Mucosa of stomach (tissue), 1 donor: ENCODE data around the gene GATB.
"Not testable (repeated sequence)": the region's sequence is repeated elsewhere in the genome, so short reads cannot be mapped to it uniquely, and the experiment has no call there.

ENCODE experiments used
- H3K27me3 ChIP-seq: one replicate; pipeline ENCODE4 v1.7.0; 2013; ENCODE audit warnings: mild to moderate bottlenecking, low read length; ENCODE audit not compliant: control insufficient read depth, insufficient read depth
- H3K36me3 ChIP-seq: one replicate; pipeline ENCODE4 v1.7.0; 2013; ENCODE audit warnings: low read length; ENCODE audit not compliant: control insufficient read depth, insufficient read depth
- H3K4me1 ChIP-seq: one replicate; pipeline ENCODE4 v1.7.0; 2013; ENCODE audit warnings: mild to moderate bottlenecking, low read length; ENCODE audit not compliant: control insufficient read depth, insufficient read depth
- H3K4me3 ChIP-seq: one replicate; pipeline ENCODE4 v1.7.0; 2013; ENCODE audit warnings: low read length
- H3K9ac ChIP-seq: one replicate; pipeline ENCODE4 v1.7.0; 2013; ENCODE audit warnings: mild to moderate bottlenecking, low read length, moderate library complexity
- H3K9me3 ChIP-seq: one replicate; pipeline ENCODE4 v1.7.0; 2013; ENCODE audit warnings: mild to moderate bottlenecking, low read length, moderate library complexity; ENCODE audit not compliant: control insufficient read depth
- donor health status: Pancreatic carcinoma.

The GATB gene

DNA sequence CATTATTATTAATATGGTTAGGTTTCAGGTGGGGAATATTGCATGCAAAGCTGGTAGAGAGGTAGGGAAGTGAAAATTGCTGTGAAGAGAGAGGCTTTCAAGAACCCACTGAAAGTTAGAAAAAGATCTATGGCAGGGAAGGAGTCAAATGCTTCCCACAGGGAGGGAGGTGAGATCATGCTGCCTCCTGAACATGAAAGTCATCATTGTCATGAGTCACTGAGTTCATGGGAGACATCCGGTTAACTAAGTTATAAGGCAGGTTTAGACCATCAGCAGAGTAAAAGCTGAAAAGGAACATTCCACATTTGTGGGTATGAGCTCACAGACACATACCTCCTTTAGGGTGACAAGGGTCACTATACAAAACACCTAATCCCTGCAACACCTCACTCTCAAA lies 16.2 kb downstream of the GATB start:
- Histone ChIP-seq H3K4me3 (no peak overlapping the region), H3K9ac (no peak overlapping the region), H3K9me3 (no peaks in the 10 kb centered on the region), H3K4me1 (no peaks in the 10 kb centered on the region), H3K36me3 (no peaks in the 10 kb centered on the region), H3K27me3 (no peaks in the 10 kb centered on the region)

DNA sequence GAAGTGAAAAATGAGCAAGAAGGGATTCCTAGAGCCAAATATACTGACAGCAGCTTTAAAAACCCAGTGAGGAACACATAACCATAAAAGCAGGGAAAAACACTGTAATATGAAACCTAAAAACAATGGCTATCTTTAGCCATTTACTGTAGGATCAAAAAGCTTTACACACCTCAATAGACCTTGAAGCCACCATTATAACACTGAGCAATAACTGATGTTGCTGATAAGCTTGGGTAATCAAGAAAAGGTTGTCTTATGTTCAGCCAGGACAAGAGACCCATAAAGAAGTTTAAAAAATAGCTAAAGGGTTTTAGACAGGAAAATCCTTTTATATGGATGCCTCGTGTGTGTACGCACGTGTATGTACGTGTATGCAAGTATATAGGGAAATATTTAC lies 16.9 kb downstream of the GATB start:
- H3K27me3 ChIP-seq: no peaks in the 10 kb centered on the region
- H3K4me3 ChIP-seq: no peak overlapping the region
- H3K9ac ChIP-seq: no peak overlapping the region
- H3K9me3 ChIP-seq: no peaks in the 10 kb centered on the region
- no peaks in the 10 kb centered on the region for H3K4me1 ChIP-seq
- no peaks in the 10 kb centered on the region for H3K36me3 ChIP-seq

DNA sequence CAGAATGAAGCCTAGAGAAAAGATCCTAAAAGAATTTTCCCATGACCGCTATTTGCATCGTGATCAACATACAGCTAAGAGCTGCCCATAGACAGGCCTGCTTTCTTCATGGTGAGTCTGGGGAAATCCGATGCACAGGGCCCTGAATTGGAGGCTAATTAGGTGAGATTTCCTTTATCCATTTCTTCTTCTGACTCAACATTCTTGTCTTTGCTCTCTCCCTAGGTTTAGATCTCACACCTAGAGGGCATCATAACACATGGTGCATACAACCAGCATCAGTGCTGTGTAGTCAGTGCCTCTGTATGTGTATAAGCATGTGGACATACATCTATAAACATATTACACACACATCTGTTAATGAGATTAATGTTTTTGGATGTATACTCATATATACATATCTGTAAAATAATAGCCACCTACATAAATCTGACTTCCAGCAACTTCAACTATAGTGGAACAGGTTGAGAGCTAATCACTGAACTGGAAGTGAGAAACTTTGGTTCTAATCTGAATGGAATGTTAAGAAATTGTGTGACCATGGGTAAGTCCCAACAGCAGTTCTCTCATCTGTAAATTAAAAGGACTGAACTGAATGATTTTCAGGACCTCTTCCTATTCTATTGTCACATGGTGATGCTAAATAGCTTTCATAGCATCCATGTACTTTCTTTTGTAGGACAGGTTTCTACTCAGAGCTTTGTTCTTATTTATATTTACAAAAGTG lies 17.5 kb downstream of the GATB start:
- H3K9ac ChIP-seq: no peak overlapping the region
- no peaks in the 10 kb centered on the region for H3K9me3 ChIP-seq
- H3K36me3 ChIP-seq: no peaks in the 10 kb centered on the region
- H3K4me3 ChIP-seq: no peak overlapping the region
- no peaks in the 10 kb centered on the region for H3K27me3 ChIP-seq
- H3K4me1 ChIP-seq: no peaks in the 10 kb centered on the region

DNA sequence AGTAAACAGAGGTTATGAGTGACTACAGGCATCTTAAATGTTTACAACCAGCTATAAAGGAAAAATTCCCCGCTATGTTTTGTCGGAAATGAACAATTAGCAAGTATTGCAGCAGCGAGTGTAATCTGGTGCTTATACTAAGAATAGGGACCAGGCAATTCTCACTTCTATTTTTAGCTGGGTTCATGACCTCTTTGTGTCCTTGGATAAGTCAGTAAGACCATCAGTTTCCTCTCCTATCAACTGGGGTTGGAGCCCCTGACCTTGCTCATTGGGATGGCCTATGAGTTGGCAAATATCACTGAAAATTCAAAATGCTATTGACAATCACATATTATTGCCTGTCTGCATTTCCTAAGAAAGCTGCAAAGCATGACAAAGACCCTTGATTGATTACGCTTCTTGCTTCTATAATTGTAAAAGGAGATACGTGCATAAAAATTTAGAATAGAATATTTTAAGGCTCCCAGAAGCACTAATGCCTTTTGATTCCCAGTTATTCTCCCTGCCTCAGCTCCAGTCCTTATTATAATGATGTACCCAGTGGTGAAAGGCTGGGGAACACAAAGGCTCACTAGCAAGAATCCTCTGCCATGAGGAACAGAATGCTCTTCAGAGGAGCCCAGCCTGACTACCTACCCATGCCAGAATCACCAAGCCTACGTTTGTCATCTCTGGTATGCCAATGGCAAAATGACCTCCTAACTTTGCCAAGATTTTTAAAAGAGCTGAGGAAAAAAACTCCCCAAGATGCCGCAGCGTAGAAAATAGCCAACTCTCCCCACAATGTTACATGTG lies 21.9 kb downstream of the GATB start:
- no peaks in the 10 kb centered on the region for H3K4me1 ChIP-seq
- no peak overlapping the region for H3K4me3 ChIP-seq
- H3K27me3 ChIP-seq: no peaks in the 10 kb centered on the region
- H3K9me3 ChIP-seq: no peaks in the 10 kb centered on the region
- no peaks in the 10 kb centered on the region for H3K36me3 ChIP-seq
- no peak overlapping the region for H3K9ac ChIP-seq

DNA sequence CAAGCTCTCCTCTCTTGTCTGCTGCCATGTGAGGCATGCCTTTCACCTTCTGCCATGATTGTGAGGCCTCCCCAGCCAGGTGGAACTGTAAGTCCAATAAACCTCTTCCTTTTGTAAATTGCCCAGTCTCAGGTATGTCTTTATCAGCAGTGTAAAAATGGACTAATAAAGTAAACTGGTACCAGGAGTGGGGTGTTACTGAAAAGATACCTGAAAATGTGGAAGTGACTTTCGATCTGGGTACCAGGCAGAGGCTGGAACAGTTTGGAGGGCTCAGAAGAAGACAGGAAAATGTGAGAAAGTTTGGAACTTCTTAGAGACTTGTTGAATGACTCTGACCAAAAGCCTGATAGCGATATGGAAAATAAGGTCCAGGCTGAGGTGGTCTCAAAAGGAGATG lies 24.0 kb downstream of the GATB start:
- not testable (repeated sequence) for H3K27me3 ChIP-seq, H3K36me3 ChIP-seq, H3K9me3 ChIP-seq, H3K4me3 ChIP-seq, H3K9ac ChIP-seq, H3K4me1 ChIP-seq

DNA sequence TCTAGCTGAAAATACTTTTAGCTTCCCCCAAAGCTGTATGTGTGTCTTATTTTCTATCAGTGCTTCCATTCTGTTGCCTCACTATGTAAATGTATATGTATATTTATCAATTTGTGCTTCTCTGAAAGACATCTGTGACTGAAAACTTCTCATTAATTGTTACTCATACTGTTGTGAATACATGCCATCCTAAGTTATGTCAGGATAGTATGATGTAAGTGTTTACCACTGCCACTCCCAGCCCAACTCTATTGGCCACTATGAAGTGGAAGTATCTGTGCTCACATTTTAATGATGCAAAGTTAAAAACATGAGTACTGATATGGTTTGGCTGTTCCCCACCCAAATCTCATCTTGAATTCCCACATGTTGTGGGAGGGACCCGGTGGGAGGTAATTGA lies 24.4 kb downstream of the GATB start:
- Histone ChIP-seq H3K36me3 (no peaks in the 10 kb centered on the region), H3K4me3 (no peak overlapping the region), H3K4me1 (no peaks in the 10 kb centered on the region), H3K9me3 (no peaks in the 10 kb centered on the region), H3K27me3 (no peaks in the 10 kb centered on the region), H3K9ac (no peak overlapping the region)

DNA sequence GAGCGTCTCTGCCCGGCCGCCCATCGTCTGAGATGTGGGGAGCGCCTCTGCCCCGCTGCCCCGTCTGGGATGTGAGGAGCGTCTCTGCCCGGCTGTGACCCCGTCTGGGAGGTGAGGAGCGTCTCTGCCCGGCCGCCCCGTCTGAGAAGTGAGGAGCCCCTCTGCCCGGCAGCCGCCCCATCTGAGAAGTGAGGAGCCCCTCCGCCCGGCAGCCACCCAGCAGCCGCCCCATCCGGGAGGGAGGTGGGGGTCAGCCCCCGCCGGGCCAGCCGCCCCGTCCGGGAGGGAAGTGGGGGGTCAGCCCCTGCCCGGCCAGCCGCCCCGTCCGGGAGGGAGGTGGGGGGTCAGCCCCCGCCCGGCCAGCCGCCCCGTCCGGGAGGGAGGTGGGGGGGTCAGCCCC lies 29.1 kb downstream of the GATB start:
- H3K9ac ChIP-seq, H3K4me1 ChIP-seq, H3K36me3 ChIP-seq, H3K27me3 ChIP-seq, H3K4me3 ChIP-seq, H3K9me3 ChIP-seq: not testable (repeated sequence)

DNA sequence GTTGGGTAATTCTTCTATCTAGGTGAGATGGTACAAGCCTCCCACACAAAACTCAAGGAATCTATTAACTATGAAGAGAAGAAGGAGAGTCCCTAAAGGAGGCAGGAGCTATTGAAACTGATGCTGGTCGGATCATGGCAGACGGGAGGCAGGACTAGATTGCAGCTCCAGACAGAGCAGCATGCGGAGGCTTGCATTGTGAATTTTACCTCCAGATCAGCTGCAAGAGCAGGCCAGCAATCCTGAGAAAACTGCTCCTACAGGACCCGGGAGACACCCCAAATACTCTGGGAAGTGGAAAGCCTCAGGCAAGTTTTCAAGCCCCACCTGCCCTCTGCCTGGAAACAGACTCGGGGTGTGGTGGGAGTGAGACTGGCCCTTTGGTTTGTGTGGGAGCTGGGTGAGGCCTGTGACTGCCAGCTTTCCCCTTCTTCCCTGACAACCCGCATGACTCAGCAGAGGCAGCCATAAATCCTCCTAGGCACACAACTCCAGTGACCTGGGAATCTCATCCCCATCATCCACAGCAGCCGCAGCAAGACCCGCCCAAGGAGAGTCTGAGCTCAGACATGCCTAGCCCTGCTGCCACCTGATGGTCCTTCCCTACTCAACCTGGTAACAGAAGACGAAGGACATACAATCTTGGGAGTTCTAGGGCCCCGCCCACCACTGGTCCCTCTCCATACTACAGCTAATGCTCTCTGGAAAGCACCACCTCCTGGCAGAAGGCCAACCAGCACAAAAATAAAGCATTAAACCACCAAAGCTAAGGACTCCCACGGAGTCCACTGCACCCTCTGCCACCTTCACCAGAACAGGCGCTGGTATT lies 30.9 kb downstream of the GATB start:
- no peak overlapping the region for H3K4me3 ChIP-seq
- no peaks in the 10 kb centered on the region for H3K36me3 ChIP-seq
- H3K4me1 ChIP-seq: peaks cover 5% of the 10 kb centered on the region
- H3K9ac ChIP-seq: no peak overlapping the region
- H3K27me3 ChIP-seq: no peaks in the 10 kb centered on the region
- H3K9me3 ChIP-seq: no peaks in the 10 kb centered on the region

DNA sequence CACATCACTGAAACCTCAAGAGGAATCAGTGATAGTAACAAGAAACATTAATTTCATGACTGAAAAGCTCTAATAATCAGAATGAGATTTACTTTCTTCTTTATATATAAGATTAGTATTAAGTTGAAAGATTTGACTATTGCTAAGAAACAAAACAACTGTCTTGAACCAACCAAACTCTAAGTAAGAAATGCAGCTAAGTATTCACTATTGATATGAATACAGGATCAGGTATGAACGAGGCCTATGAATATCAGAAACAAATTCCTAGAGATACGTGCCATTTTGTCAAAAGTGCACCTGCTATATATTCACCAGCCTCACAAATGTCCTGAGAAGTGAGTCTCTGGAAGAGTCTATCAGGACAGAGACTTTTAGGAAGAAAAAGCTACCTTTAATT lies 32.1 kb downstream of the GATB start:
- Histone ChIP-seq H3K27me3 (no peaks in the 10 kb centered on the region), H3K4me1 (peaks cover 5% of the 10 kb centered on the region), H3K36me3 (no peaks in the 10 kb centered on the region), H3K9me3 (no peaks in the 10 kb centered on the region), H3K9ac (no peak overlapping the region), H3K4me3 (no peak overlapping the region)

DNA sequence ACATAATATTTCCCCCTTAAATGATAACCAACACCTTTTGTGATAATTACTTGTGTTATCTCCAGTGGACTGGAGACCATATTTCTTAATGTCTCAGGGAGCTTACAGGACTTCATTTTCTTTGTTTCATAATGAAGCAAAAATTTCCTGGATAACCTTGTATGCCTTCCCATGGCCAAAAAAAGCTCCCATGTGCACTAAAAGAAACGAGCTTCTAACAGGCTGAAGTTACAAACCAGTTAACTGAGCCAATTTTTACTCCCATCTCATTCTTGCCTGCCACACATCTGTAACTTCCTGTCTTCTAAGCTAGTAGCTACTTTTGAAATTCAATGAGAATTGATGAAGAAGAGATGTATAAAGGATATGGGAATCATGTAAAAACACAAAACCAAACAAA lies 32.8 kb downstream of the GATB start:
- no peak overlapping the region for H3K4me3 ChIP-seq
- H3K9me3 ChIP-seq: no peaks in the 10 kb centered on the region
- no peak overlapping the region for H3K9ac ChIP-seq
- no peaks in the 10 kb centered on the region for H3K27me3 ChIP-seq
- H3K36me3 ChIP-seq: no peaks in the 10 kb centered on the region
- H3K4me1 ChIP-seq: peaks cover 5% of the 10 kb centered on the region

DNA sequence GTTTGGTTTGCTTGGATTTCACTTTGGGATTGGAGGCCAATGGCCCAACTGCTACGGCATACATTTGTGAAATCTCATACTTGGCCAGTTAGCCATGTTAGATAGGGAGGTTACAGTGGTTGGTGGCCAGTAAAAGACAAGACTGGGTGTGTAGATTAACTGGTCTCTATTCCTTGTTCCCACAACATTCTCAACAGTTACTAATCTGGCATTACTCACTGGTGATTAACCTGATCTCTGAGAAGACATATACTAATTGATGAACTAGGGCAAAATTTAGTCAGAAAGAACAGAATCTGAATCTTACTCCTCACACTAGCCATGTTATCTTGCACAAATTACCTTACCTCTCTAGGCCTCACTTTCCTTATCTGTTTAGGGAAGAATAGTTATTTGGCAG lies 33.4 kb downstream of the GATB start:
- Histone ChIP-seq H3K36me3 (no peaks in the 10 kb centered on the region), H3K9me3 (no peaks in the 10 kb centered on the region), H3K27me3 (no peaks in the 10 kb centered on the region), H3K4me1 (peaks cover 5% of the 10 kb centered on the region), H3K4me3 (no peak overlapping the region), H3K9ac (no peak overlapping the region)

DNA sequence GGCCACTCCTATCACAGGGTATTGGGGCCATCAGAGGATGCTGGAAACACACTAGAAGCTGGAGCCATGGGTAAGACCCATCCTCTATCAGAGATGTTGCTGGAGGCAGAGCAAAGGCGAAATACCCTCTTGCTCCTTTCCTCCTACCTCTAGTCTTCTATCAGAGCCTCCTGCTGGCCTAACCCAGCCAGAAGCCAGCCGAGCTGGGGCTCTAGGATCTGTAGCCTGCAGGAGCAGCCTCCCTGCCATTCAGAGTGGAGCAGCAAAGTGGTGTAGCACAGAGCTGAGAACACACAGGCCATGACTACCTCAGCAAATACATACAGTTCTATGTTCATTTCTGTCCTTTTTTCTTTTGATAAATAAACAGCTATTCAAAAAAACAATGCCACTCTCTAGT lies 35.7 kb downstream of the GATB start:
- no peak overlapping the region for H3K9ac ChIP-seq
- no peaks in the 10 kb centered on the region for H3K36me3 ChIP-seq
- H3K9me3 ChIP-seq: no peaks in the 10 kb centered on the region
- peaks cover under 1% of the 10 kb centered on the region for H3K4me1 ChIP-seq
- H3K4me3 ChIP-seq: no peak overlapping the region
- no peaks in the 10 kb centered on the region for H3K27me3 ChIP-seq
